Lung (tissue), 12 donors: ENCODE results near the gene GLOD4. TPM values are rescaled to one million over a fixed set of nuclear protein-coding genes. Genes with fewer than 3 reads are reported as not detected.

Source experiments
- ATAC-seq: fragments of 200-7000 bp; cut with Tn5 transposase; one replicate; pipeline ENCODE4 v1.9.1; 2020; ENCODE audit warnings: moderate number of reproducible peaks; ENCODE audit not compliant: insufficient read depth, low FRiP score
- DNase-seq, 3 donors: peaks; one replicate each; pipeline ENCODE4 v3.0.0-alpha.2; 2013 to 2017
- H3K27ac ChIP-seq, 2 donors: one replicate each; pipeline ENCODE4 v1.5.1; 2013; ENCODE audit warnings: mild to moderate bottlenecking in 2 of 2, moderate library complexity in 2 of 2, control low read depth in 1 of 2, inconsistent platforms in 1 of 2, low read depth in 1 of 2, low read length in 1 of 2
- H3K27me3 ChIP-seq, 3 donors: one replicate each; pipeline ENCODE4 v1.5.1; 2013; ENCODE audit warnings: low read length in 2 of 3; ENCODE audit not compliant: control insufficient read depth in 3 of 3, insufficient read depth in 3 of 3
- H3K36me3 ChIP-seq, 4 donors: one replicate each; pipeline ENCODE4 v1.5.1; 2013; ENCODE audit warnings: low read length in 4 of 4, mild to moderate bottlenecking in 1 of 4, moderate library complexity in 1 of 4; ENCODE audit not compliant: control insufficient read depth in 4 of 4, insufficient read depth in 4 of 4
- H3K4me1 ChIP-seq, 5 donors: one replicate each; pipeline ENCODE4 v1.5.1; 2013; ENCODE audit warnings: low read length in 5 of 5, mild to moderate bottlenecking in 2 of 5, moderate library complexity in 1 of 5; ENCODE audit not compliant: control insufficient read depth in 5 of 5, insufficient read depth in 5 of 5
- H3K4me3 ChIP-seq: one replicate; pipeline ENCODE4 v1.5.1; 2013; ENCODE audit warnings: mild to moderate bottlenecking, control low read depth, moderate library complexity
- H3K9ac ChIP-seq, 2 donors: one replicate each; pipeline ENCODE4 v1.5.1; 2013; ENCODE audit warnings: low read length in 2 of 2, control low read depth in 1 of 2; ENCODE audit not compliant: insufficient read depth in 1 of 2
- H3K9me3 ChIP-seq, 4 donors: one replicate each; pipeline ENCODE4 v1.5.1; 2013; ENCODE audit warnings: low read length in 3 of 4, mild to moderate bottlenecking in 1 of 4, moderate library complexity in 1 of 4; ENCODE audit not compliant: control insufficient read depth in 4 of 4, insufficient read depth in 3 of 4
- WGBS, 2 donors: extraction: QIAGEN DNeasy Blood & Tissue Kit; methylation state at CpG; one replicate each; pipeline ENCODE4 v1.1.7; 2013; 5-methylcytosine and 5-hydroxymethylcytosine counted together
- polyA plus RNA-seq, 2 donors: library from polyadenylated mRNA; stranded (reverse); fragments of 200-250 nt; gene quantifications; one replicate each; pipeline ENCODE4 v1.2.1, GENCODE V29; 2013
- total RNA-seq, 2 donors: library from RNA; depleted of rRNA in 1 of 2; stranded (reverse); fragments of >200 nt in 1 of 2; gene quantifications; one replicate each; pipeline ENCODE4 v1.2.1, GENCODE V29; 2014 to 2021
- TF ChIP-seq, protein P1 (sequence below): IDR thresholded peaks from 2 replicates; pipeline ENCODE4 v1.5.1; 2012; ENCODE audit warnings: mild to moderate bottlenecking; ENCODE audit errors: control extremely low read depth, extremely low read depth
- donor health status: control.
- donor health status: control.
- donor health status: Bipolar disorder and iron deficiency.
- donor health status: healthy.
- donor health status: DM: yes; HTN: yes; CAD: no.

The GLOD4 gene
- total and polyA plus RNA-seq, 4 donors: 31.9 to 60.3 (median 38.4) TPM

DNA sequence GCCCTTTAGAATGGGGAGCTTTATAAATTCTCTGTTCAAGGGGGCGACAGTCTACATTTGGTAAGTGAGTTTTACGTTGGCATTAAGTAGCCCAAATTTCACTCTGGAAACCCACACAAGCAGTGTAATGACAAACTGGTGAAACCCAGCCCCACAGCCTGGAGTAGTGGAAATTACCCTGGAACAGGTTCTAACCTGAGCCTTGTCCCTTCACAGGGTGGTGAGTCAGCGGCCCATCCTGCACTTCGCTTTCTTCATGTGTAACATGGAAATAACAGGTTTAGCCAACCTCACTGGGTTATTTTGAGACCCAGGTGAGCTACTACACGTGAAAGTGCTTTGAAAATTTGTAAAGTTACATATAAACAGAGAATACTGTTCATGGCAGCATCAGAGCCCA, 53.2 kb downstream of the GLOD4 start:
- ATAC-seq (no peak), DNase-seq (no peak)
- Histone ChIP-seq H3K9me3 (no peaks in the 10 kb centered on the region), H3K27ac (no peak overlapping the region), H3K36me3 (peaks cover 0 to 4% (median 0%) of the 10 kb centered on the region in 4 donors), H3K27me3 (no peaks in the 10 kb centered on the region), H3K9ac (no peak overlapping the region), H3K4me1 (peaks cover 0 to 16% (median 8%) of the 10 kb centered on the region in 5 donors), H3K4me3 (no peak overlapping the region)
- TF ChIP-seq, protein P1, sequence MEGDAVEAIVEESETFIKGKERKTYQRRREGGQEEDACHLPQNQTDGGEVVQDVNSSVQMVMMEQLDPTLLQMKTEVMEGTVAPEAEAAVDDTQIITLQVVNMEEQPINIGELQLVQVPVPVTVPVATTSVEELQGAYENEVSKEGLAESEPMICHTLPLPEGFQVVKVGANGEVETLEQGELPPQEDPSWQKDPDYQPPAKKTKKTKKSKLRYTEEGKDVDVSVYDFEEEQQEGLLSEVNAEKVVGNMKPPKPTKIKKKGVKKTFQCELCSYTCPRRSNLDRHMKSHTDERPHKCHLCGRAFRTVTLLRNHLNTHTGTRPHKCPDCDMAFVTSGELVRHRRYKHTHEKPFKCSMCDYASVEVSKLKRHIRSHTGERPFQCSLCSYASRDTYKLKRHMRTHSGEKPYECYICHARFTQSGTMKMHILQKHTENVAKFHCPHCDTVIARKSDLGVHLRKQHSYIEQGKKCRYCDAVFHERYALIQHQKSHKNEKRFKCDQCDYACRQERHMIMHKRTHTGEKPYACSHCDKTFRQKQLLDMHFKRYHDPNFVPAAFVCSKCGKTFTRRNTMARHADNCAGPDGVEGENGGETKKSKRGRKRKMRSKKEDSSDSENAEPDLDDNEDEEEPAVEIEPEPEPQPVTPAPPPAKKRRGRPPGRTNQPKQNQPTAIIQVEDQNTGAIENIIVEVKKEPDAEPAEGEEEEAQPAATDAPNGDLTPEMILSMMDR: no peak
- 76 to 96% methylated on average over 5 of the region's 5 CpGs for WGBS, 2 donors

DNA sequence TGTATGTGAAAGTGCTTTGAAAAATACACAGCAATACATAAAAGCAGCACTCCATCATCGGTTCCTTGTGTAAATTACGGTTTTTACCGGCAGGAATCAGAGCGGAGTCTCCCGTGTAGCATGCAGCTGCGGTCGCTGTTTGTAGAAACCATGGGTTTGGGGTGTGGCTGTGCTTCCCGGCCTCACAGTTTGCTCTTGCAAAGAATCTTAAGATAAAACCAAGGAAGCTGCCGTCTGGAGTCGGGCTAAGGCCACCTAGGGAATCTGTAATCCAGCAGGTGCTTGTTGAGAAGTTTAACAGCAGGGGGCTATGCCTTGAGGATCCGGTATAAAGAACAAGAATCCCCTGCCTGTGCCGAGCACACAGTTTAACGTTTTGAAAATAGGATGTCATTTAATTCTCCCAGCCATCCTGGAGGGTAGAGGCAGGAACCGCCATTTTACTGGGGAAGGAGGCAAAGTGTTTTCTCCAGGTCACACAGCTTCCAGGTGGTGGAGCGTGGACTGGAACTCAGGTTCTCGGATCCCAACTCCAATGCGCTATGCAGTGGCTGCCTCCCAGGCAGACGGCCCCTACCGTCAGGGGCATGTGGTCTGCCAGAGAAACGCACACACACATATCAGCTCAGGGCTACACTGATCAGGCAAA, 55.7 kb downstream of the GLOD4 start:
- Histone ChIP-seq H3K9ac (peak overlapping the region; percentile 17 to 50), H3K4me3 (no peak overlapping the region), H3K27me3 (no peaks in the 10 kb centered on the region), H3K36me3 (peaks cover 0 to 4% (median 0%) of the 10 kb centered on the region in 4 donors), H3K4me1 (peaks cover 0 to 8% (median 0%) of the 10 kb centered on the region in 5 donors), H3K9me3 (no peaks in the 10 kb centered on the region), H3K27ac (peak overlapping the region in 1 of 2 donors; percentile 14)
- WGBS, 2 donors: 58 to 59% methylated on average over 20 of the region's 20 CpGs
- peak; percentile 8 for ATAC-seq
- TF ChIP-seq, protein P1: no peak
- peak in 2 of 3 donors; percentile 41 to 61 for DNase-seq

DNA sequence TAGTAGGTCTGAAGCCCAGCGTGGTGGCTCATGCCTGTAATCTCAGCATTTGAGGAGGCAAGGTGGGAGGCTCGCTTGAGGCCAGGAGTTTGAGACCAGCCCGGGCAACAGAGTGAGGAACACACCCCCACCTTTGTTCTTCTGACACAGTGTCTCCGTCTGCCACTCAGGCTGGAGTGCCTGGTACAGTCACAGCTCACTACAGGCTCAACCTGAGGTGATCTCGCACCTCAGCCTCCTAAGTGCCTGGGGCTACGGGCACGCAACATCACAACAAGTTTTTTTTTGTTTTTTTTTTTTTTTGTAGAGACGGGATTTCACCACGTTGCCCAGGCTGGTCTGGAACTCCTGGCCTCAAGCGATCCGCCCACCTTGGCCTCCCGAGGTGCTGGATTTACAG, 56.3 kb downstream of the GLOD4 start:
- Histone ChIP-seq H3K4me1 (peaks cover 0 to 8% (median 0%) of the 10 kb centered on the region in 5 donors), H3K4me3 (no peak overlapping the region), H3K36me3 (peaks cover 0 to 4% (median 0%) of the 10 kb centered on the region in 4 donors), H3K27me3 (no peaks in the 10 kb centered on the region), H3K27ac (peak overlapping the region in 1 of 2 donors; percentile 73), H3K9me3 (no peaks in the 10 kb centered on the region), H3K9ac (no peak overlapping the region)
- 65 to 74% methylated on average over 12 of the region's 12 CpGs for WGBS, 2 donors
- no peak for DNase-seq
- ATAC-seq: peak; percentile 39
- TF ChIP-seq, protein P1: no peak

DNA sequence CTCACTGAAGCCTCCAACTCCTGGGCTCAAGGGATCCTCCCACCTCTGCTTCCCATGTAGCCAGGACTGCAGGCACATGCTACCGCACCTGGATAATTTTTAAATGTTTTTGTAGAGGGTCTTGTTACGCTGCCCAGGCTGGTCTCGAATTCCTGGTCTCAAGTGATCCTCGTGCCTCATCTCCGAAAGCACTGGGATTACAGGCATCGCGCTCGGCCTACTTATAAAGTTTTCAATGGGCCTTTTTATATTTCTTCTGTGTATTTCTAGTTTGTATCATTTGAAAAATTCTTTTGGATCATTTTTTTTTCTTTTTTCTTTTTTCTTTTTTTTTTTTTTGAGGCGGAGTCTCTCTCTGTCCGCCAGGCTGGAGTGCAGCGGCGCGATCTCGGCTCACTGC, 57.0 kb downstream of the GLOD4 start:
- ATAC-seq (no peak), DNase-seq (no peak)
- TF ChIP-seq, protein P1: no peak
- Histone ChIP-seq H3K9me3 (no peaks in the 10 kb centered on the region), H3K27me3 (no peaks in the 10 kb centered on the region), H3K36me3 (peaks cover 0 to 7% (median 0%) of the 10 kb centered on the region in 4 donors), H3K9ac (no peak overlapping the region), H3K4me3 (no peak overlapping the region), H3K4me1 (peaks cover 0 to 8% (median 0%) of the 10 kb centered on the region in 5 donors), H3K27ac (no peak overlapping the region)
- WGBS, 2 donors: 89 to 94% methylated on average over 14 of the region's 14 CpGs
